ENCODE results near the gene PHACTR4.

PHACTR4 gene

GRCh38 chr1:28449904-28450303 is 80.4 kb downstream of the PHACTR4 start:
- Histone ChIP-seq H3K27ac (ENCODE audit: low read length) (no peak overlapping the region), H3K9ac (ENCODE audit: low read length) (no peak overlapping the region), H3K4me3 (ENCODE audit: low read length) (no peak overlapping the region), H3K9me3 (ENCODE audit: insufficient read depth, low read length) (no peaks in the 10 kb centered on the region), H3K27me3 (ENCODE audit: low read depth, low read length) (no peaks in the 10 kb centered on the region), H3K4me2 (ENCODE audit: low read length) (no peak overlapping the region), H3K79me2 (ENCODE audit: low read length) (no peaks in the 10 kb centered on the region), H3K4me1 (ENCODE audit: low read length) (no peaks in the 10 kb centered on the region), H2AFZ (ENCODE audit: low read depth, low read length) (no peak overlapping the region), H3K36me3 (replicated peaks; ENCODE audit: low read depth, low read length) (no peaks in the 10 kb centered on the region), H4K20me1 (ENCODE audit: insufficient read depth, low read length) (no peaks in the 10 kb centered on the region)
- TF ChIP-seq, protein P1, sequence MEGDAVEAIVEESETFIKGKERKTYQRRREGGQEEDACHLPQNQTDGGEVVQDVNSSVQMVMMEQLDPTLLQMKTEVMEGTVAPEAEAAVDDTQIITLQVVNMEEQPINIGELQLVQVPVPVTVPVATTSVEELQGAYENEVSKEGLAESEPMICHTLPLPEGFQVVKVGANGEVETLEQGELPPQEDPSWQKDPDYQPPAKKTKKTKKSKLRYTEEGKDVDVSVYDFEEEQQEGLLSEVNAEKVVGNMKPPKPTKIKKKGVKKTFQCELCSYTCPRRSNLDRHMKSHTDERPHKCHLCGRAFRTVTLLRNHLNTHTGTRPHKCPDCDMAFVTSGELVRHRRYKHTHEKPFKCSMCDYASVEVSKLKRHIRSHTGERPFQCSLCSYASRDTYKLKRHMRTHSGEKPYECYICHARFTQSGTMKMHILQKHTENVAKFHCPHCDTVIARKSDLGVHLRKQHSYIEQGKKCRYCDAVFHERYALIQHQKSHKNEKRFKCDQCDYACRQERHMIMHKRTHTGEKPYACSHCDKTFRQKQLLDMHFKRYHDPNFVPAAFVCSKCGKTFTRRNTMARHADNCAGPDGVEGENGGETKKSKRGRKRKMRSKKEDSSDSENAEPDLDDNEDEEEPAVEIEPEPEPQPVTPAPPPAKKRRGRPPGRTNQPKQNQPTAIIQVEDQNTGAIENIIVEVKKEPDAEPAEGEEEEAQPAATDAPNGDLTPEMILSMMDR (IDR thresholded peaks at IDR 0.05; ENCODE audit: low read depth, low read length): no peak
- no peak for TF ChIP-seq EZH2phosphoT487 (IDR thresholded peaks at IDR 0.05; ENCODE audit: low read depth)

GRCh38 chr1:28450561-28450960 is 81.0 kb downstream of the PHACTR4 start:
- H3K4me3 ChIP-seq (ENCODE audit: low read length): no peak overlapping the region
- no peak overlapping the region for H3K9ac ChIP-seq (ENCODE audit: low read length)
- H4K20me1 ChIP-seq (ENCODE audit: insufficient read depth, low read length): no peaks in the 10 kb centered on the region
- H2AFZ ChIP-seq (ENCODE audit: low read depth, low read length): no peak overlapping the region
- H3K9me3 ChIP-seq (ENCODE audit: insufficient read depth, low read length): no peaks in the 10 kb centered on the region
- no peaks in the 10 kb centered on the region for H3K79me2 ChIP-seq (ENCODE audit: low read length)
- no peaks in the 10 kb centered on the region for H3K4me1 ChIP-seq (ENCODE audit: low read length)
- no peaks in the 10 kb centered on the region for H3K27me3 ChIP-seq (ENCODE audit: low read depth, low read length)
- H3K4me2 ChIP-seq (ENCODE audit: low read length): no peak overlapping the region
- TF ChIP-seq EZH2phosphoT487 (IDR thresholded peaks at IDR 0.05; ENCODE audit: low read depth): no peak
- TF ChIP-seq, protein P1 (IDR thresholded peaks at IDR 0.05; ENCODE audit: low read depth, low read length): no peak
- H3K36me3 ChIP-seq (replicated peaks; ENCODE audit: low read depth, low read length): no peaks in the 10 kb centered on the region
- no peak overlapping the region for H3K27ac ChIP-seq (ENCODE audit: low read length)

- no peaks in the 10 kb centered on the region for H3K27me3 ChIP-seq (ENCODE audit: low read depth, low read length)
- H3K9ac ChIP-seq (ENCODE audit: low read length): no peak overlapping the region
- no peaks in the 10 kb centered on the region for H3K79me2 ChIP-seq (ENCODE audit: low read length)
- no peak overlapping the region for H3K4me3 ChIP-seq (ENCODE audit: low read length)
- H3K9me3 ChIP-seq (ENCODE audit: insufficient read depth, low read length): no peaks in the 10 kb centered on the region
- H3K36me3 ChIP-seq (replicated peaks; ENCODE audit: low read depth, low read length): no peaks in the 10 kb centered on the region
- H2AFZ ChIP-seq (ENCODE audit: low read depth, low read length): no peak overlapping the region
- no peak overlapping the region for H3K4me2 ChIP-seq (ENCODE audit: low read length)
- H3K4me1 ChIP-seq (ENCODE audit: low read length): no peaks in the 10 kb centered on the region
- H4K20me1 ChIP-seq (ENCODE audit: insufficient read depth, low read length): no peaks in the 10 kb centered on the region
- TF ChIP-seq, protein P1 (IDR thresholded peaks at IDR 0.05; ENCODE audit: low read depth, low read length): no peak
- TF ChIP-seq EZH2phosphoT487 (IDR thresholded peaks at IDR 0.05; ENCODE audit: low read depth): no peak
- H3K27ac ChIP-seq (ENCODE audit: low read length): no peak overlapping the region
These were observed 81.5 kb downstream of the PHACTR4 start for GRCh38 chr1:28451011-28451410.

DNA sequence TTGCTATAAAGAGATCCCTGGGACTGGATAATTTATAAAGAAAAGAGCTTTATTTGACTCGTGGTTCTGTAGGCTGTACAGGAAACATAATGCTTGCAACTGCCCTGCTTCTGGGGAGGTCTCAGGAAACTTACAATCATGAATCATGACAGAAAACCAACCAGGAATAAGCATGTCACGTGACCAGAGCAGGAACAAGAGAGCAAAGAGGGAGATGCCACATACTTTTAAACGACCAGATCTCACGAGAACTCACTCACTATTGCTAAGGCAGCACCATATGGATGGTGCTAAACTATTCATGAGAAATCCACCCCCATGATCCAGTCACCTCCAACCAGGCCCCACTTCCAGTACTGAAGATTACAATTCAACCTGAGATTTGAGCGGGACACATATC is 86.5 kb downstream of the PHACTR4 start:
- Histone ChIP-seq H3K4me3 (ENCODE audit: low read length) (no peak overlapping the region), H3K4me1 (ENCODE audit: low read length) (no peaks in the 10 kb centered on the region), H4K20me1 (ENCODE audit: insufficient read depth, low read length) (no peaks in the 10 kb centered on the region), H3K9ac (ENCODE audit: low read length) (no peak overlapping the region), H2AFZ (ENCODE audit: low read depth, low read length) (no peak overlapping the region), H3K27ac (ENCODE audit: low read length) (no peak overlapping the region), H3K79me2 (ENCODE audit: low read length) (no peaks in the 10 kb centered on the region), H3K4me2 (ENCODE audit: low read length) (no peak overlapping the region), H3K27me3 (ENCODE audit: low read depth, low read length) (no peaks in the 10 kb centered on the region), H3K36me3 (replicated peaks; ENCODE audit: low read depth, low read length) (no peaks in the 10 kb centered on the region), H3K9me3 (ENCODE audit: insufficient read depth, low read length) (no peaks in the 10 kb centered on the region)
- TF ChIP-seq EZH2phosphoT487 (IDR thresholded peaks at IDR 0.05; ENCODE audit: low read depth): no peak
- TF ChIP-seq, protein P1 (IDR thresholded peaks at IDR 0.05; ENCODE audit: low read depth, low read length): no peak

Measured in OCI-LY3 (cell line).